LNCaP clone FGC (cell line): ENCODE measurements around the gene UBR3.

Source experiments
- DNase-seq: peaks from one replicate; pipeline ENCODE4 v3.0.0-alpha.2; 2011; ENCODE audit warnings: low read depth
- H3K4me3 ChIP-seq: 2 replicates; pipeline ENCODE4 v1.5.1; 2011; ENCODE audit warnings: mild to moderate bottlenecking, low read depth, low read length, control low read depth
- CTCF ChIP-seq: IDR thresholded peaks from 2 replicates; pipeline ENCODE4 v1.5.1; 2012; ENCODE audit warnings: mild to moderate bottlenecking; ENCODE audit not compliant: control insufficient read depth, insufficient read depth; ENCODE audit errors: extremely low read depth

Gene UBR3

GRCh38 chr2:169983506-169983905 lies 156.3 kb downstream of the UBR3 start:
- TF ChIP-seq CTCF, result no peak

GRCh38 chr2:169984145-169984544 lies 156.9 kb downstream of the UBR3 start:
- no peak overlapping the region for H3K4me3 ChIP-seq
- no peak for DNase-seq
- no peak for TF ChIP-seq CTCF

More at GRCh38 chr2:169983506-169983905, 156.3 kb downstream of the UBR3 start:
- no peak for DNase-seq
- H3K4me3 ChIP-seq, result no peak overlapping the region

GRCh38 chr2:169994752-169995151 lies 167.5 kb downstream of the UBR3 start:
- TF ChIP-seq CTCF, result no peak
- no peak for DNase-seq
- H3K4me3 ChIP-seq, result no peak overlapping the region

GRCh38 chr2:169997140-169997887 lies 170.1 kb downstream of the UBR3 start:
- H3K4me3 ChIP-seq, result no peak overlapping the region
- TF ChIP-seq CTCF, result no peak
- DNase-seq, result no peak

- no peak for DNase-seq
- H3K4me3 ChIP-seq, result no peak overlapping the region
- TF ChIP-seq CTCF, result no peak
Measured at GRCh38 chr2:169999054-169999453, 171.8 kb downstream of the UBR3 start.

- no peak for TF ChIP-seq CTCF
- H3K4me3 ChIP-seq, result no peak overlapping the region
- DNase-seq, result no peak
Measured at GRCh38 chr2:170002096-170002495, 174.8 kb downstream of the UBR3 start.

GRCh38 chr2:170005702-170006101 lies 178.4 kb downstream of the UBR3 start:
- no peak overlapping the region for H3K4me3 ChIP-seq
- no peak for TF ChIP-seq CTCF
- no peak for DNase-seq
